ENCODE data around the gene TUBGCP6.

The TUBGCP6 gene, protein sequence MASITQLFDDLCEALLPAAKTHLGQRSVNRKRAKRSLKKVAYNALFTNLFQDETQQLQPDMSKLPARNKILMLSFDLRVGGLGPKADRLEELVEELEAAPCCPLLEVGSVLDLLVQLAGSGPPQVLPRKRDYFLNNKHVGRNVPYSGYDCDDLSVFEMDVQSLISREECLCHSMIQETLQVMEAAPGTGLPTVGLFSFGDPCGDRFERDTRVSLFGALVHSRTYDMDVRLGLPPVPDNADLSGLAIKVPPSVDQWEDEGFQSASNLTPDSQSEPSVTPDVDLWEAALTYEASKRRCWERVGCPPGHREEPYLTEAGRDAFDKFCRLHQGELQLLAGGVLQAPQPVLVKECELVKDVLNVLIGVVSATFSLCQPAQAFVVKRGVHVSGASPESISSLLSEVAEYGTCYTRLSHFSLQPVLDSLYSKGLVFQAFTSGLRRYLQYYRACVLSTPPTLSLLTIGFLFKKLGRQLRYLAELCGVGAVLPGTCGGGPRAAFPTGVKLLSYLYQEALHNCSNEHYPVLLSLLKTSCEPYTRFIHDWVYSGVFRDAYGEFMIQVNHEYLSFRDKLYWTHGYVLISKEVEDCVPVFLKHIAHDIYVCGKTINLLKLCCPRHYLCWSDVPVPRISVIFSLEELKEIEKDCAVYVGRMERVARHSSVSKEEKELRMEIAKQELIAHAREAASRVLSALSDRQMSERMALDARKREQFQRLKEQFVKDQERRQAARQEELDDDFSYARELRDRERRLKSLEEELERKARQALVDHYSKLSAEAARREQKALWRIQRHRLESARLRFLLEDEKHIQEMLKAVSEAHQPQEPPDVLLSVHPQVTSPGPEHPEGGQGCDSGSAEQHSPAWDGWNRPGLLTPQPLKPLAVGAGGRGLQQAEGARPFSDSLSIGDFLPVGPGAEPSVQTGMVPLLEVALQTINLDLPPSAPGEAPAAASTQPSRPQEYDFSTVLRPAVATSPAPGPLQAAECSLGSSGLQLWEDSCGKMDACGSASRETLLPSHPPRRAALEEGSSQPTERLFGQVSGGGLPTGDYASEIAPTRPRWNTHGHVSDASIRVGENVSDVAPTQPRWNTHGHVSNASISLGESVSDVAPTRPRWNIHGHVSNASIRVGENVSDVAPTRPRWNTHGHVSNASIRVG (N-terminal part only)

DNA sequence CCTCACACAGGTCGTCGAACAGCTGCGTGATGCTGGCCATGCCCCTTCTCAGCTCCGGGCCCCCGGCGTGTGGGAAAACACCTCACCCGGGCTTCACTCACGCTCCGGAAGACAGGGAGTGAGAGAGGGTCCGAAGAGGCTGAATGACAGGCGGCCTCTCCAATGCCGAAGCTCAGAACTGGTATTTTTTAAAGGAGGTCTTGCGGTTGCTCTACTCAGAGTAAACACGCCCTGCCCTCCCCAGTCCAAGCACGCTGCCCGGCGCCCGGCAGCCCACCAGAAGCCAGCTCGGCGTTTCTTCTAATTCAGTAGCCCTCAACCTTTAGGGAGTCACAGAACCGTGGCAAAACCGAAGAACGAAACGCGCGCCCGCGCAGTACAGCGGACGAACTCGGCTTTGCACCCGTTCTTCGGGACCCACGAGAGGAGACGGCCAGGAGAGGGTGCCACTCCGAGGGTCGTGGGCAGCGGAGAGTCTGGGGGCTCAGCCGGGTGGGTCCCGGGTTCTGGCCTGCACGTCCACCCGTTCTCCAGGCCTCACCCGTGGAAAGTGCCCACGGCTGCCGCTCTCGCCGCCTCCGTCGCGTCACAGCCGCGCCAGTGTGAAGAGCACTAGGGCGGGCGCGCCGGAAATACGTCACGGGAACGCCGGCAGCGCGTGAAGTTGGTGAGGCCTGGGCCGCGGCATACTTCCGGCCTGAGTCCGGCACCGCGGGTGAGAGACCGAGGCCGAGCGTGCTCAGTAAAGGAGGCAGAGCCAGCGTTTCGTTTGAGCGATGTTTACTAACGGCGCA is at the start of gene TUBGCP6:
TSS of gene TUBGCP6 (minus strand) at position 604 of the 794 bp plus-strand sequence. CDS start at position 40, 564 bp downstream.
- DNase-seq = peak; percentile 83

DNA sequence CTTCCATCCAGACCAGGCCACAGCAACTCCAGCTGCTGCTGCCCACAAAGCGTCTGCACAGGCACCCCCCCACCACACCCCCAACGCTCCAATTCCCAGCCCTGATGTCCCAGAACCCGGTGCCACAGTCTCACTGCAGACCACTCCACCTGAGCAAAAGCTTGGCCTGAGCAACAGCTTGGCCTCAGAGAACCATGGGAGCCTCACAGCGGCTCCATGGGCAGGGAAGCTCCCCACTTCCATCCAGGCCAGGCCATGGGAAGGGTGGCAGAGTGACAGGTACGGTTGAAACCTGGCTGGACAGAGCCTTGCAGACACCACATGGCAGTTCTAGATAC is 49.5 kb upstream of the TUBGCP6 start:
- DNase-seq = no peak

DNA sequence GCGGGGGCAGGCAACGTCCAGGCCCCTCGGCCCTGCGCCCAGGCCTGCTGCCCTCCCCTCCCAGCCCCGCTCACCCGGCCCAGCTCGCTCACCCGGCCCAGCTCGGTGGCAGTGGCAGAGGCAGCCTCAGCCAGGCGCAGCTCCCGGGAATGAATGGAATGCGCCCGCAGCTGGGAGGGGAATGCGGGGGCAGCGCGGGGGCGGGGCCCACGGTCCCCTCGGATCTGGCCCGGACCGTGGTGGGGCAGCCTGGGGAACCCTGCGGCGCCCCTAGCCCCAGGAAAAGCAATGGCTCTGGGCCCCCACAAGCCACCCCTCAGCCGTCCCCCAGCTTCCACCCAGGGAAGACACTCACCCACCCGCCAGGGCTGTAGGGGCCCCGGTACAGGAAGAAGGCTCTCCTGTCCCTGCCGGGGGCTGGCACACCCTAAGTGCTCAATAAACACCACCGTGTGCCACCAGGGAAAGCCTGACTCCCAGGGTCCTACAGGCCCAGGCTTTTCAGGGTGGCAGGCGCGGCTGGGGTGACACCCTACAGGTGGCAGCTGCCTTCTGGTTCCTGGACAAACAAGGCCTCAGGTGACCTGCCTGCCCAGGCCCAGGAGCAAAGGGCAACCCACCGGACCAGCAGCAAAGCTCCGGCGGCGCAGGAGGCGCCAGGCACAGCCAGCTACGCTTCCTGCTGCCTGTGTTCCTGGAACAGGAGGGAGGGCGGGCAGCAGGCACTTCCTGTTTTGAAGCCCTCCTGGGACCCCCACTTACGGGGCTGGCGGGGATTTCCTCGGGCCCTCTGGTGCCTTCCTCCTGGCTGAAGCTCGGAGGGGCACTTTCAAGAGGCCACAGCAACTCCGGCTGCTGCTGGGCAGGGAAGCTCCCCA is 48.9 kb upstream of the TUBGCP6 start:
- DNase-seq = no peak

DNA sequence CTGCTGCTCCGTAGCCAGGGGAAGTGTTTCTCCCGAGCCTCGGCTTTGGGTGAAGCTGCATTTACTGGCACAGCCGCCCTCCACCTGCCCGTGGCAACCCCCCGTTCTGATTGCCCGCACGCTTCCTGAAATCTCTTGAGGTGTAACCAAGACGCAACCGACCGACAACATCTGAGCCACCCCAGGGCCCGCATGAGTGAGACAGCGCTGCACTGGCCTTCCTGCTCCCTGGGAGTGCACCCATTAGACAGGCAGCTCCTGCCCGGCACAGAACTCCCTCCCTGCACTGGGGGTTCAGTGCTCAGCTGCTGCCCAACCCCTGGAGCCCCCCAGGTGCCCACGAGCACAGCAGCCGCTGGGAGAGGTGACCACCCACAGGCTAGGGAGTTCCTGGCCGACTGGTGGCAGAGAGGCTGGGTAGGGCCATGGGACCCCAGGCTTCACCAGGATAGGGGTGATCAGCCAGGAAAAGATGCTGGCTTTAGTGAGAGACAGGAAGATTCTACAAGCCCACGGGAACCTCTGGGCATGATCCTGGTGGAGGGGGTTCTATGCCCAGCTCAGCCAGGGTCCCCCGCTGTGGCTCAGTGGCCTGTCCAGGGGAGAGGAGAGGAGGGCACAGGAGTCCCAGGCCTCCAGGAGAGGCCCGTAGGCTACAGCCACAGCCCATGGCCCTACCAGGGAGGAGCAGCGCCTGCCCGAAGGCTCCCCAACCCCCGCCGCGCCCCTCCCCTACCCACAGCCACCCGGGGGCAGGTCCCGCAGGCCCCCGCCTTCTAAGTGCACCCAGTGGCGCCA is 48.0 kb upstream of the TUBGCP6 start:
- no peak for DNase-seq

DNA sequence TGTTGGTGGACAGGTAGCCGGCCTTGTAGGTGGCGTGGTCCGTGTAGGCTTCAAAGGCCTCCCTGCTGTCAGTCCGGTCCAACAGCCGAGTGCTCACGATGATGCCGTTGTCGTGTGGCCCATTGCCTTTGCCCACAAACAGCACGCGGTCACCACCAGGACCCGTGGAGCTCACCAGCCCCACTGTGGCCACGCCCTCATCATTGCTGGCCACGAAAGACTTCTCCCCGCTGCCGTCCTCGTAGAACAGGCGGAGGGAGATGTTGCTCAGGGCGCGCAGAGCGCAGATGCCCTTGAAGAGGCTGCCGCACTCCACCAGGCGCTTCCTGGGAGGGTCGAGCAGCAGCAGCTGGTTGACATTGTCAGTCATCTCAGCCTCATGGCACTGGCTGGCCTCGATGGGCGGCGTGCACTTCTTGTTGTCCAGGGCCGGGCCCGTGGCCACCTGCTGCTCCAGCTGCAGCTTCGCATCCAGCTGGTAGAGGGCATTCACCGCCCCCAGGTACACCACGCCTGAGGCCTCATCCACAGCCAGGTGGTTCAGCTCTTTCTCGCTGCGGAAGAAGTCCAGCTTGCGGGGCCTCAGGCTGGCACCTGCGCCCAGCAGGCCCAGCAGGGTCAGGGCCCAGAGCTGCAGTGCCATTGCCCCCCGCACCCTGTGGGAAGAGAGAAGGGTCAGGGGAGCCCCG is 45.3 kb upstream of the TUBGCP6 start:
- no peak for DNase-seq

DNA sequence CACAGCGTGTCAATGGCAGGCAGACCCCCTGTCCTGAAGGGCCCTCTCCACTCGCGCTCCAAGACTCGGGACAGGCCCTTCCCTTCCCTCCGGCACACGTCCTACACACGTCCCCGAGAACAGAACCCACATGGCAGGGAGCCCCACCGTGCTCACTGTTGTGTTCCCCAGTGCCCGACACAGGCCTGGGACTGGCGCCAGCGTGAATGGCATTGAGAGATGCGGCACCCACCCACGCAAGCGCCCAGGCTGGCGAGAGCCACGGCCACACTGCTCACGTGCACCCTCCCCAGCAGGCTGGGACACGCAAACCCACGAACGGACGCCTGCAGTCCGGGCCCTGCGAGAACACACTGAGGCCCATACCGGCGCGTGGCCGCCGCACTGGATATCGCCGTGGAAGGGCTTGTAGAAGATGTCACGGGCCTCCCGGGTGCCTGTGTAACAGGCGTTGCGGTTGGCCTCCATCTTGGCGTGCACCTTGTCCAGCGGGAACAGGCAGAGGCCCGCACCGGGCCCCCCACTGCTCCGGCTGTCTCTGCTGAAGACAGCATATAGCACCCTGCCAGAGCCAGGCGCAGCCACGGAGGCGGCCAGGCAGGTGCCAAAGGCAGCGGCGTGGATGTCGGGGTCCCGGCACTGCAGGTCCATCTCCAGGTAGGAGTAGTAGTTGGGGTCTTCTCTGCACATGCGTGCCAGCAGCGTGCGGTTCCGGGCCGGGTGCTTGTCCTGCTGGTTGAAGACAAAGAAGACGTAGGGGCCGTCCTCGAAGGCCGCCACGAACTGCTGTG is 44.5 kb upstream of the TUBGCP6 start:
- DNase-seq = no peak

DNA sequence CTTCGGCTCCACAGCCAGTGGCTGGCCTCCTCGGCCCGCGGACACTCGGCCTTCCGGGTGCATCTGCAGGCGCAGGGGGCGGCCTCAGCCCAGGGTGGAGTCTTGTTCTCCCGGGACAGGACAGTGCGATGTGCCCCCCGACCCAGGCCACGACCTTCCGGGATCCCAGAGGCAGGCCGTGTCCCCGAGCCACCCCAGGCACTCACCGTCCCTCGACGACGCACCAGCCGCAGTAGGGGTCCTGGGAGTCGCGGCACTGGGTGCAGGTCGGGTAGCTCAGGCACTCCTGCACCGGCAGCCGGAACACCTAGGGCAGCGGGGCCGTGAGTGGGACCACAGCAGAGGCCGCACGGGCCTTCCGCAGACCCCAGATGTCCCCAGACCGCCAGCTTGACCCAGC is 42.9 kb upstream of the TUBGCP6 start:
- DNase-seq = no peak

DNA sequence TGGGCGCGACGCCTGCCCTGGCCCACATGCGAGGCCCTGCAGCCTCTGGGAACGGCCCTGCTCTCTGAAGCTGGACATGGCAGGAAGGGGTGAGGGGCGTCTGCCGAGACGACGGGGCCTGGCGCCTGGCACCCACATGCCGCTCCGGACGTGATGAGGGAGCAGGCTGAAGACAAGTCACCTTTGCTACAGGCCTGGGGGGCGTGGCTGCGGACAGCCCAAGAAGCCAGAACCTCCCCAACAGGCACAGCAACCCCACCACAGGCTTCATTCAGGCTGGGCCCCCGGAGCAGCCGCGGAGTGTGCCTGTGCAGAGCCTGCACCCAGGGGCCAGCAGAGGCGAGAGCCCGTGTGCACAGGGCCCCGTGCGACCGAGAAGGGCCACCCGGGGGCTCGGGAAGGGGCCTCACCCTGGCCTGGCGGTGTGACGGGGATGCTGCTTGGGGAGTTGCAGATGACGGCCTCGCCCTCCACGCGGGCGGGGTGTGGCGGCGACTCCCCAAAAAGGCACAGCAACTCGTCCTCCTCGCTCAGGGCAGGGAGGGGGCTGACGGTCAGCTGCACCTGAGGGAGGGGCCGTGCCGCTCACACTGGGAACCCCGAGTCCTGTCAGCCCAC is 42.0 kb upstream of the TUBGCP6 start:
- no peak for DNase-seq

DNA sequence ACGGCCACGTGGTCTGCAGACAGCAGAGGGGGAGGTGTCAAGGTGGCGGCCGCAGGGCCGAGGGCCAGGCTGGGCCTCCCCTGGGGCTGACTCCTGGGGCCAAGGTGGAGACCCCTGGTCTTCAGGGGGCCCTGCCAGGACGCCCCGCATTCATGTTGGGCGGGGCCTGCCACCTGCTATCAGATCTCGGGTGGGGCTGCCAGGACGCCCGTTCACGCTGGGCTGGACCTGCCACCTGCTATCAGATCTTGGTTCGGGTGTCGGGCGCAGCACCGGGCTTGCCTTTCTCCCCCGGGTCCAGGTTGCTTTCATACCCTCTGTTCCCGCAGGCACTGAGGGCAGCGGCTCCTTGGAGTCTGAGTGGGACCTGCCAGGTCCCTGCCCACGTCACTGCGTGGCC is 41.5 kb upstream of the TUBGCP6 start:
- DNase-seq = no peak

DNA sequence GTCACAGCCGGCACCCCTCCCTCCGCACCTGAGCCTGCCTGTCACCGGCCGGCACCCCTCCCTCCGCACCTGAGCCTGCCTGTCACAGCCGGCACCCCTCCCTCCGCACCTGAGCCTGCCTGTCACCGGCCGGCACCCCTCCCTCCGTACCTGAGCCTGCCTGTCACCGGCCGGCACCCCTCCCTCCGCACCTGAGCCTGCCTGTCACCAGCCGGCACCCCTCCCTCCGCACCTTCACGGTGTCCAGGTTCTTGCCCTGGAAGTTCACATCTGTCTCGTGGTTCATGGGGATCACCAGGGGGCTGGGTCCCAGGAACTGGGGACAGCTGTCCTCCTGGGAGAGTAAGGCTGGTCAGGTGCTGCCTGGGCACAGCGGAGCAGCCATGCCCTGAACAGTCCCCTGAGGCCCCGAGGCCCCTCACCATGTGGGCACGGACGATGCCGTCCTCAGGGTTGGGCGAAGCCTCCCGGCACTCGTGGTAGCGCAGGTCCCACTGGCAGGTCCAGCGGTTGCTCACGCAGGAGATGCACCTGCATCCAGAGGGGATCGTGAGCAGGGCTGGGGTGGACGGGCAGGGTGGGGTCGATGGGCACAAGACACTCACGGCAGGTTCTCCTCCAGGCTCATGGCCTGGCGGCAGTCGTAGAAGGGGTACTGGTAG is 40.9 kb upstream of the TUBGCP6 start:
- no peak for DNase-seq

DNA sequence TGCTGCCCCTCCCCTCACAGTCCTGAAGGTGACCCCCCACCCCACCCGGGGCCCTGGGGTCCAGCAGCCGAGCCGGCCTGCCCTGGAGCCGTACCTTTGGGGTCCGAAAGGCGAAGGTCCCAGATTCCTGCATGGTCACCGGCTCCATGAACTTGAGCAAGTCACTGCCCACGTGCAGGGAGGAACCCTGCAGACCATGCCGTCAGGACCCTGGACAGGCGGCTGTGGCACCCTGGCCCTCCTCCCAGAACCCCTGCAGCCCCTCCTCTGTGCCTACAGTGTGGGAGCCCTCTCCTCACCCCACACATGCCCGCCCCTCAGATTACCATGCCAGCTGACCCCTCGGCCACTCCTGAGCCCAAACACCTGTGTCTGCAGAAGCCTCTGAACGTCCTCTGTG is 39.7 kb upstream of the TUBGCP6 start:
- DNase-seq = no peak

DNA sequence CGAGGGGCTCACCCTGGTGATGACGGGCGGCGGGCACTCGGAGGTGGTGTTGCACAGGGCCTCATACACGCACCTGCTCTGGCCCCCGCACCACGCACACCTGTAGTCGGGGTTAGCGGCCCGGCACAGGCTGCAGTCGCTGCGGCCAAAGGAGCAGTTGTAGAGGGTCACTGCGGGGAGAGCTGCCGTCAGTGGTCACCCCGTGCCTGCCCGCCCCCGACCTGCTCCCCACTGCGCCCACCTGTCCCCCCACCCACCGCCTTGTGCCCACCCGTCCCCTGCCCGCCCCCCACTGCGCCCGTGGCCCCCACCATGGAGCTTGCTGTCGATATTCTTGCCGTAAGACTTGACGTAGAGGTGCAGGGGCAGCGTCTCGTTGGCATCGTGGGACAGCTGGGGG is 39.0 kb upstream of the TUBGCP6 start:
- DNase-seq = no peak

DNA sequence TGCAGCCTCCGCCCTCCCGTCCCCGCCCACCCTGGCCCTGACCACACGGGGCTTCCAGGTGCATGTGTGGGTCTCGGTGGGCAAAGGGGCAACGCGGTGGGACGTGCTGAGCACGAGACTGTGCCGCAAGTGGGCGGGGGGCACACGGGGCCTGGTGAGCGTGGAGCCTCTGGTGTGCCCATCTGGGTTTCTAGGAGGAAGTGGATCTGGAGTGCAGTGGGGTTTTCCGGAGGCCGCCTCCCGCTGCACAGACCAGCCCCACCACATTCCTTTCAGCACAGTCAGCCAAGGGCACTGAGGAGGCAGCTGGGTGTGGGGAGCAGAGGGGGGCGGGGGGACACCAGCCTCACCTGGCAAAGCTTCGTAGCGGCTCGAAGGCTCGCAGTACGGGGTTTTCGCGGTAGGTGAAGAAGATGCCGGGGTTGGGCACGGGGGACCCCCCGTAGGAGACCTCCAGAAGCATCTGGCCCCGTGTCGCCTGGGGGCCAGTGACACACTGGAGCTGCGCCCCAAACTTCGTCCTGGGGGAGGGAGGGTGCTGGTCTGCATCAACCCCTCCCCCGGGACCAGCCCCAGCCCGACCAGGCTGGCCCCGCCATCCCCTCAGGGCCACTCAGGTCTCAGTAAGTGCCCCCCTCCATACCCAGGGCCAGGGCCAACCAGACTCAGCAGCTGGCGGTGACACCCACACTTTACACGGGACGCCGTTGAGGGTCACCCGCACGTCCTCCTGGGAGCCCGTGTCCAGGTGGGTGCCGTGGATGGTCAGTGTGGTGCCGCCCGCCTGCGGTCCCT is 37.7 kb upstream of the TUBGCP6 start:
- DNase-seq = no peak

DNA sequence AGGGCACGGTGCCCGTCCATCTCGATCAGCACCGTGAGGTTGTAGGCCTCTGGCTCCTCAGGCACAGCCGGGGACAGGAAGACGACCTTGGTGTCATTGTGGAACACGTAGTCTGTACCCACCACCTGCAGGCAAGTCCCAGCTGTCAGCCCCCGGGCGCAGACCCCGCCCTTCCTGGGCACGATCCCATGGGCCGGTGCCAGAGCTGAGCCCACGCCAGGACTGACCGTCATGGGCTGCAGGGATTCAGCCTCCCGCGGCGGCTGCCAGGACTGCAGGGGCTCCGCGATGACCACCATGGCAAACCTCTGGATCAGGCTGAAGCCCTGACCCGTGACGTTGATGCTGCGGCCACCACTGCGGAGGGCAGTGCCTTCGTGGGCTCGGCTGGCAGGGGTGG is 37.1 kb upstream of the TUBGCP6 start:
- no peak for DNase-seq

DNA sequence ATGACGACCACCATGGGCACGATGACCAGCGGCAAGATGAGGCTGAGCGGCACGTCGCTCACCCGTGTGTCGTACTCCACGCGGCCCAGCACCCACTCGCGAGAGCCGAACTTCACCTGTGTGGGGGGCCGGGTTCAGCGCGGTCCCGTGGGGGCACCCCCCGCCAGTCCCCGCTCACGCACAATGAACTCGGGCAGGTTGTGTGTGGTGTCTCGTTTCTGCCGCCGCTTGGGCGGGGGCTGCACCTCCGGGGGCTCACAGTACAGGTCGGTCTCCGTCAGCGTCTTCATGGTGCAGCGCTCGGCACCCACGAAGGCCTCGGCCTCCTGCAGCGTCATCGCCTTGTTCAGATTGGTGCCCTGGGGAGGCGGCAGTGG is 36.5 kb upstream of the TUBGCP6 start:
- no peak for DNase-seq

DNA sequence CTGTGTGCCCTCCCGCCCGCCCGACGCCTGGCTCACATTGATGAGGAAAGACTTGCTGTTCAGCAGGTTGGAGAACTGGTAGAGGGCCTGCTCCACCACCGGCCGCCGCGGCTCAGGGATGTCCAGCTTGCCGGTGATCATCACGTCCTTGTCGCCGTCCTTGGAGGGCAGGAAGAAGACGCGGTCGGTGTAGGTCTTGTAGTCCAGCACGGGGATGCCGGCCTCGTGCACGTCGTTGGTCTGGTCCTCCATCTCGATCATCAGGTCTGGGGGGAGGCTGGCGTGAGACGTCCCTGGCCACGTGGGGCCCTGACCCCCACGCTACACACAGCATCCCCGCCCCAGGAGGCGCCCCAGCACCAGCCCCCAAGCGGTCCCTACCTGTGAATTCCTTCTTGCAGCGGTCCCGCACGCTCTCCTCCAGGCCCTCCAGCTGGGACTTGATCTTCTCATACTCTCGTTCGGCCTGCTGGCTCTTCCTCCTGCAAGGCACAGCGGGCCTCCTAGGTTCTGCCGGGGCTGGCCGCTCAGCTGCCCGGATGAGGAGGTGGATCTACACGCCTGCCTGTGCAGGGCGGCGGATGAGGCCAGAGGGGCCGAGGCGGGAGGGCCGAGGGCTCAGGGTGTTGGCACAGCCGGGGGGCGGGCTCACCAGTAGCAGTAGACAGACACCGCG is 36.0 kb upstream of the TUBGCP6 start:
- no peak for DNase-seq
